GM12801 (cell line): ENCODE measurements around the gene TNIK.

Experiments
- CTCF ChIP-seq: IDR thresholded peaks from one replicate; pipeline ENCODE4 v1.5.1; 2011; ENCODE audit warnings: control low read depth; ENCODE audit not compliant: insufficient read length; ENCODE audit errors: extremely low read depth

Gene TNIK

GRCh38 chr3:171313702-171314101 lies 146.5 kb downstream of the TNIK start:
- no peak for TF ChIP-seq CTCF

GRCh38 chr3:171312741-171313140 lies 147.5 kb downstream of the TNIK start:
- TF ChIP-seq CTCF, result no peak

- TF ChIP-seq CTCF, result no peak
These were observed 148.4 kb downstream of the TNIK start for GRCh38 chr3:171311784-171312183.

GRCh38 chr3:171309906-171310359 lies 150.3 kb downstream of the TNIK start:
- TF ChIP-seq CTCF, result no peak

- TF ChIP-seq CTCF, result no peak
These were observed 152.2 kb downstream of the TNIK start for GRCh38 chr3:171307988-171308387.

GRCh38 chr3:171307046-171307585 lies 153.1 kb downstream of the TNIK start:
- no peak for TF ChIP-seq CTCF

GRCh38 chr3:171306631-171307030 lies 153.6 kb downstream of the TNIK start:
- no peak for TF ChIP-seq CTCF
